CD8-positive, alpha-beta memory T cell (primary cell): ENCODE data around the gene ZMYM2. TPM values are rescaled to one million over a fixed set of nuclear protein-coding genes. Genes with fewer than 3 reads are reported as not detected.

ENCODE experiments used
- CTCF ChIA-PET: fragments of 350-600 bp; sonication (Branson Sonifier 250); formaldehyde crosslinking; loops from one replicate; lab custom pipeline; 2021; ENCODE audit warnings: antibody characterized with exemption; lab: Charles Lee
- POLR2A ChIA-PET: fragments of 350-600 bp; sonication (Branson Sonifier 250); formaldehyde crosslinking; loops from one replicate; lab custom pipeline; 2021; ENCODE audit warnings: antibody characterized with exemption; lab: Charles Lee
- DNase-seq, 5 donors: peaks; one replicate each; pipeline versions ENCODE4 v3.0.0 to v3.0.0-alpha.2; 2020 to 2022; ENCODE audit warnings: mixed read lengths in 1 of 5
- H3K27ac ChIP-seq: one replicate; pipeline ENCODE4 v1.7.0; 2013; ENCODE audit warnings: low read depth, mild to moderate bottlenecking, low read length, moderate library complexity
- H3K27me3 ChIP-seq: 2 replicates; pipeline ENCODE4 v1.7.0; 2013; ENCODE audit warnings: low read length, mild to moderate bottlenecking; ENCODE audit not compliant: insufficient read depth, poor library complexity, severe bottlenecking
- H3K36me3 ChIP-seq: 2 replicates; pipeline ENCODE4 v1.7.0; 2013; ENCODE audit warnings: mild to moderate bottlenecking, low read length, moderate library complexity; ENCODE audit not compliant: insufficient read depth
- H3K4me1 ChIP-seq: 2 replicates; pipeline ENCODE4 v1.7.0; 2013; ENCODE audit warnings: mild to moderate bottlenecking, low read length, moderate library complexity; ENCODE audit not compliant: insufficient read depth
- H3K4me3 ChIP-seq: 2 replicates; pipeline ENCODE4 v1.7.0; 2013; ENCODE audit warnings: mild to moderate bottlenecking, low read length
- H3K9me3 ChIP-seq: 2 replicates; pipeline ENCODE4 v1.7.0; 2013; ENCODE audit warnings: mild to moderate bottlenecking, low read length
- H3K27ac Mint-ChIP-seq, 8 donors: one replicate each; pipeline ENCODE4 v1.8.0; 2020 to 2021; ENCODE audit warnings: mixed read lengths in 8 of 8, mild to moderate bottlenecking in 6 of 8, inconsistent platforms in 3 of 8, moderate library complexity in 3 of 8
- H3K27me3 Mint-ChIP-seq, 2 donors: one replicate each; pipeline ENCODE4 v1.8.0; 2020 to 2021; ENCODE audit warnings: mixed read lengths in 2 of 2, mild to moderate bottlenecking in 1 of 2, moderate library complexity in 1 of 2
- H3K36me3 Mint-ChIP-seq, 3 donors: one replicate each; pipeline ENCODE4 v1.8.0; 2020 to 2021; ENCODE audit warnings: mixed read lengths in 3 of 3, inconsistent platforms in 1 of 3, mild to moderate bottlenecking in 1 of 3
- H3K4me1 Mint-ChIP-seq, 3 donors: one replicate each; pipeline ENCODE4 v1.8.0; 2020 to 2021; ENCODE audit warnings: mixed read lengths in 3 of 3, inconsistent platforms in 1 of 3, mild to moderate bottlenecking in 1 of 3
- H3K4me3 Mint-ChIP-seq, 7 donors: one replicate each; pipeline ENCODE4 v1.8.0; 2020 to 2021; ENCODE audit warnings: mixed read lengths in 7 of 7, mild to moderate bottlenecking in 6 of 7, moderate library complexity in 4 of 7, inconsistent platforms in 2 of 7
- H3K9me3 Mint-ChIP-seq, 5 donors: one replicate each; pipeline ENCODE4 v1.8.0; 2020 to 2022; ENCODE audit warnings: mixed read lengths in 5 of 5, mild to moderate bottlenecking in 3 of 5, moderate library complexity in 2 of 5, inconsistent platforms in 1 of 5
- polyA plus RNA-seq: library from polyadenylated mRNA; unstranded; fragments of 300-500 nt; fragmentation: Illumina TruSeq; gene quantifications from one replicate; pipeline ENCODE4 v1.2.3, GENCODE V29; 2021
- total RNA-seq, 2 experiments: library from RNA; stranded (reverse); gene quantifications; one replicate each; pipeline ENCODE4 v1.2.3, GENCODE V29; 2021

The ZMYM2 gene
- total and polyA plus RNA-seq, 3 experiments from 2014 or later = 13.2 to 42.1 (median 41.4) TPM

GRCh38 chr13:19957320-19958154, 990 bp upstream of the ZMYM2 start:
- POLR2A ChIA-PET = interaction anchor here (0.5 to 2.7 kb wide), 3 partner anchors 94 to 175 kb away, joined by 5 to 11 read pairs (median 10); partner anchors contain the start of genes PSPC1 and ZMYM5
- peak overlapping the region; percentile 77 for H3K4me3 ChIP-seq
- peak overlapping the region; percentile 88 to 99 (median 94) for H3K27ac Mint-ChIP-seq

GRCh38 chr13:19959141-19959830, 759 bp downstream of the ZMYM2 start:
- Mint-ChIP-seq H3K27ac (peak overlapping the region; percentile 91 to 99 (median 96)), H3K36me3 (peaks cover 0 to 39% (median 3%) of the 10 kb centered on the region in 3 donors), H3K27me3 (peaks cover 0 to 1% of the 10 kb centered on the region in 2 donors), H3K4me1 (peaks cover 28 to 44% (median 36%) of the 10 kb centered on the region in 3 donors), H3K4me3 (peak overlapping the region; percentile 88 to 99 (median 97)), H3K9me3 (no peaks in the 10 kb centered on the region)
- no peaks in the 10 kb centered on the region for H3K9me3 ChIP-seq
- peaks cover 7% of the 10 kb centered on the region for H3K36me3 ChIP-seq
- ChIA-PET POLR2A (interaction anchor here (0.7 to 1.1 kb wide), 2 partner anchors 95 to 97 kb away, joined by 3 to 7 read pairs; partner anchors contain the start of gene ZMYM5), CTCF (interaction anchor here (0.7 to 1.1 kb wide), 10 partner anchors 10 to 176 kb away, joined by 3 to 6 read pairs (median 4); partner anchors contain the start of gene PSPC1)
- peak; percentile 58 to 83 (median 70) for DNase-seq
- peak overlapping the region; percentile 72 for H3K27ac ChIP-seq
- peak overlapping the region; percentile 94 for H3K4me3 ChIP-seq
- H3K27me3 ChIP-seq = no peaks in the 10 kb centered on the region
- H3K4me1 ChIP-seq = peaks cover 34% of the 10 kb centered on the region

More at GRCh38 chr13:19957320-19958154, 990 bp upstream of the ZMYM2 start:
- Mint-ChIP-seq H3K4me3 (peak overlapping the region; percentile 86 to 99 (median 89)), H3K9me3 (no peaks in the 10 kb centered on the region), H3K4me1 (peaks cover 26 to 36% (median 30%) of the 10 kb centered on the region in 3 donors), H3K27me3 (peaks cover 0 to 1% of the 10 kb centered on the region in 2 donors), H3K36me3 (peaks cover 0 to 29% (median 3%) of the 10 kb centered on the region in 3 donors)
- Histone ChIP-seq H3K27me3 (no peaks in the 10 kb centered on the region), H3K4me1 (peaks cover 26% of the 10 kb centered on the region), H3K27ac (peak overlapping the region; percentile 87), H3K9me3 (no peaks in the 10 kb centered on the region), H3K36me3 (peaks cover 7% of the 10 kb centered on the region)
- CTCF ChIA-PET = interaction anchor here (0.6 to 1.3 kb wide), 7 partner anchors 8 to 324 kb away, joined by 3 to 6 read pairs (median 4); partner anchors contain the start of genes MPHOSPH8 and ZMYM5
- DNase-seq = peak; percentile 70 to 92 (median 84)

- Histone ChIP-seq H3K4me3 (peak overlapping the region; percentile 94), H3K27ac (peak overlapping the region; percentile 72), H3K36me3 (peaks cover 7% of the 10 kb centered on the region), H3K9me3 (no peaks in the 10 kb centered on the region), H3K27me3 (no peaks in the 10 kb centered on the region), H3K4me1 (peaks cover 35% of the 10 kb centered on the region)
- peaks cover 0 to 1% of the 10 kb centered on the region in 2 donors for H3K27me3 Mint-ChIP-seq
- H3K36me3 Mint-ChIP-seq = peaks cover 0 to 42% (median 3%) of the 10 kb centered on the region in 3 donors
- H3K4me1 Mint-ChIP-seq = peaks cover 31 to 51% (median 42%) of the 10 kb centered on the region in 3 donors
- H3K27ac Mint-ChIP-seq = peak overlapping the region; percentile 91 to 99 (median 96)
- POLR2A ChIA-PET = interaction anchor here (0.7 to 1.1 kb wide), 2 partner anchors 96 to 98 kb away, joined by 3 to 7 read pairs; partner anchors contain the start of gene ZMYM5
- peak overlapping the region; percentile 88 to 99 (median 97) for H3K4me3 Mint-ChIP-seq
- H3K9me3 Mint-ChIP-seq = no peaks in the 10 kb centered on the region
- CTCF ChIA-PET = interaction anchor here (0.7 to 1.1 kb wide), 10 partner anchors 11 to 177 kb away, joined by 3 to 6 read pairs (median 4); partner anchors contain the start of gene PSPC1
- peak; percentile 77 to 93 (median 86) for DNase-seq
These were observed 1.5 kb downstream of the ZMYM2 start for GRCh38 chr13:19959831-19960652.

GRCh38 chr13:19960653-19960976, 2.1 kb downstream of the ZMYM2 start:
- Histone ChIP-seq H3K4me3 (peak overlapping the region; percentile 94), H3K27ac (no peak overlapping the region), H3K27me3 (no peaks in the 10 kb centered on the region), H3K9me3 (no peaks in the 10 kb centered on the region), H3K4me1 (peaks cover 39% of the 10 kb centered on the region), H3K36me3 (peaks cover 7% of the 10 kb centered on the region)
- H3K27me3 Mint-ChIP-seq = peaks cover 0 to 1% of the 10 kb centered on the region in 2 donors
- peak overlapping the region; percentile 44 to 99 (median 96) for H3K27ac Mint-ChIP-seq
- no peak for DNase-seq
- ChIA-PET POLR2A (interaction anchor here (1.1 kb wide), 1 partner anchor 97 kb away, joined by 7 read pairs; the partner anchor contains the start of gene ZMYM5), CTCF (interaction anchor here (0.9 to 1.1 kb wide), 3 partner anchors 26 to 37 kb away, joined by 3 to 4 read pairs (median 3); no protein-coding TSS in a partner anchor)
- H3K36me3 Mint-ChIP-seq = peaks cover 0 to 47% (median 3%) of the 10 kb centered on the region in 3 donors
- peak overlapping the region; percentile 88 to 99 (median 97) for H3K4me3 Mint-ChIP-seq
- H3K9me3 Mint-ChIP-seq = no peaks in the 10 kb centered on the region
- H3K4me1 Mint-ChIP-seq = peaks cover 37 to 57% (median 48%) of the 10 kb centered on the region in 3 donors

- peak overlapping the region in 5 of 7 donors; percentile 31 to 96 (median 62) for H3K4me3 Mint-ChIP-seq
- H3K4me1 ChIP-seq = peaks cover 39% of the 10 kb centered on the region
- no peak for DNase-seq
- no peaks in the 10 kb centered on the region for H3K27me3 ChIP-seq
- H3K4me1 Mint-ChIP-seq = peaks cover 37 to 61% (median 50%) of the 10 kb centered on the region in 3 donors
- peaks cover 0 to 51% (median 3%) of the 10 kb centered on the region in 3 donors for H3K36me3 Mint-ChIP-seq
- ChIA-PET POLR2A (no interaction called here), CTCF (interaction anchor here (1.4 kb wide), 1 partner anchor 34 kb away, joined by 5 read pairs; no protein-coding TSS in a partner anchor)
- no peak overlapping the region for H3K27ac ChIP-seq
- H3K27ac Mint-ChIP-seq = peak overlapping the region in 7 of 8 donors; percentile 1 to 82 (median 66)
- H3K36me3 ChIP-seq = peaks cover 7% of the 10 kb centered on the region
- H3K9me3 ChIP-seq = no peaks in the 10 kb centered on the region
- H3K27me3 Mint-ChIP-seq = peaks cover 0 to 1% of the 10 kb centered on the region in 2 donors
- H3K4me3 ChIP-seq = no peak overlapping the region
- H3K9me3 Mint-ChIP-seq = no peaks in the 10 kb centered on the region
These were observed 3.0 kb downstream of the ZMYM2 start for GRCh38 chr13:19961489-19961888.

GRCh38 chr13:19961924-19962323, 3.4 kb downstream of the ZMYM2 start:
- Histone ChIP-seq H3K27me3 (no peaks in the 10 kb centered on the region), H3K4me3 (no peak overlapping the region), H3K27ac (no peak overlapping the region), H3K36me3 (peaks cover 7% of the 10 kb centered on the region), H3K9me3 (no peaks in the 10 kb centered on the region), H3K4me1 (peaks cover 39% of the 10 kb centered on the region)
- no peaks in the 10 kb centered on the region for H3K9me3 Mint-ChIP-seq
- peak overlapping the region in 6 of 8 donors; percentile 18 to 82 (median 69) for H3K27ac Mint-ChIP-seq
- H3K4me3 Mint-ChIP-seq = peak overlapping the region in 3 of 7 donors; percentile 21 to 55 (median 26)
- DNase-seq = no peak
- CTCF ChIA-PET = interaction anchor here (1.4 kb wide), 1 partner anchor 35 kb away, joined by 5 read pairs; no protein-coding TSS in a partner anchor
- peaks cover 37 to 63% (median 50%) of the 10 kb centered on the region in 3 donors for H3K4me1 Mint-ChIP-seq
- peaks cover 0 to 1% of the 10 kb centered on the region in 2 donors for H3K27me3 Mint-ChIP-seq
- H3K36me3 Mint-ChIP-seq = peaks cover 0 to 55% (median 5%) of the 10 kb centered on the region in 3 donors
- POLR2A ChIA-PET = no interaction called here
